WTC11 (cell line): ENCODE data around the gene FBRSL1. TPM values are rescaled to one million over a fixed set of nuclear protein-coding genes. Genes with fewer than 3 reads are reported as not detected.
A peak's percentile ranks its signal among the peaks of the same experiment; 100 is the strongest.

Experiments
- ATAC-seq: fragments of 200-7000 bp; cut with Tn5 transposase; 2 replicates; pipeline ENCODE4 v1.10.0; 2021; ENCODE audit warnings: mild to moderate bottlenecking, moderate library complexity
- CTCF ChIA-PET: fragments of 300-600 bp; sonication (Branson Sonifier 250); formaldehyde crosslinking; loops from one replicate; lab custom pipeline; 2021; ENCODE audit warnings: antibody characterized with exemption; lab: Charles Lee
- POLR2A ChIA-PET: fragments of 350-600 bp; sonication (Branson Sonifier 250); formaldehyde crosslinking; loops from one replicate; lab custom pipeline; 2021; ENCODE audit warnings: antibody characterized with exemption; lab: Charles Lee
- DNase-seq: peaks from one replicate; pipeline ENCODE4 v3.0.0; 2021; ENCODE audit warnings: low spot score
- H3K27ac Mint-ChIP-seq: 2 replicates; pipeline ENCODE4 v1.8.0; 2021; ENCODE audit warnings: mixed read lengths
- H3K27me3 Mint-ChIP-seq: 2 replicates; pipeline ENCODE4 v1.8.0; 2021; ENCODE audit warnings: low read depth, mild to moderate bottlenecking, moderate library complexity, mixed read lengths
- H3K36me3 Mint-ChIP-seq: 2 replicates; pipeline ENCODE4 v1.8.0; 2021; ENCODE audit warnings: mixed read lengths
- H3K4me1 Mint-ChIP-seq: 2 replicates; pipeline ENCODE4 v1.8.0; 2022; ENCODE audit warnings: mixed read lengths
- H3K4me3 Mint-ChIP-seq: 2 replicates; pipeline ENCODE4 v1.8.0; 2021; ENCODE audit warnings: mild to moderate bottlenecking, moderate library complexity, mixed read lengths
- H3K9me3 Mint-ChIP-seq: 2 replicates; pipeline ENCODE4 v1.8.0; 2021; ENCODE audit warnings: mixed read lengths
- ATF3 ChIP-seq: sonication (generic); formaldehyde crosslinking; conservative IDR thresholded peaks from 2 replicates; pipeline ENCODE4 v1.8.1; 2022; ENCODE audit warnings: mild to moderate bottlenecking, missing genetic modification reagents
- CREB1 ChIP-seq: sonication (generic); formaldehyde crosslinking; IDR thresholded peaks from 2 replicates; pipeline ENCODE4 v1.8.0; 2023; ENCODE audit warnings: mild to moderate bottlenecking, missing genetic modification reagents
- E2F1 ChIP-seq: sonication (generic); formaldehyde crosslinking; IDR thresholded peaks from 2 replicates; pipeline ENCODE4 v1.8.0; 2022; ENCODE audit warnings: mild to moderate bottlenecking, missing genetic modification reagents
- ERG ChIP-seq: fragments of 250-450 bp; sonication (Bioruptor Pico); IDR thresholded peaks from 2 replicates; pipeline ENCODE4 v1.8.0; 2021; ENCODE audit warnings: mild to moderate bottlenecking
- FOXP1 ChIP-seq: sonication (generic); formaldehyde crosslinking; IDR thresholded peaks from 2 replicates; pipeline ENCODE4 v1.8.0; 2022; ENCODE audit warnings: missing genetic modification reagents, mild to moderate bottlenecking, moderate library complexity, borderline replicate concordance
- HMGXB4 ChIP-seq: sonication (generic); formaldehyde crosslinking; IDR thresholded peaks from 2 replicates; pipeline ENCODE4 v1.8.1; 2023; ENCODE audit warnings: mild to moderate bottlenecking, moderate library complexity, missing genetic modification reagents
- NFYB ChIP-seq: sonication (generic); formaldehyde crosslinking; conservative IDR thresholded peaks from 2 replicates; pipeline ENCODE4 v1.8.0; 2022; ENCODE audit warnings: low read depth, missing genetic modification reagents
- TP53 ChIP-seq: sonication (generic); formaldehyde crosslinking; IDR thresholded peaks from 2 replicates; pipeline ENCODE4 v1.8.1; 2023; ENCODE audit warnings: mild to moderate bottlenecking, missing genetic modification reagents
- USF1 ChIP-seq: sonication (generic); formaldehyde crosslinking; IDR thresholded peaks from 2 replicates; pipeline ENCODE4 v1.8.0; 2022; ENCODE audit warnings: mild to moderate bottlenecking, missing genetic modification reagents
- USF2 ChIP-seq: sonication (generic); formaldehyde crosslinking; IDR thresholded peaks from 2 replicates; pipeline ENCODE4 v1.8.1; 2023; ENCODE audit warnings: mild to moderate bottlenecking, missing genetic modification reagents, moderate library complexity
- ZNF121 ChIP-seq: sonication (generic); formaldehyde crosslinking; IDR thresholded peaks from 2 replicates; pipeline ENCODE4 v1.8.0; 2023; ENCODE audit warnings: missing genetic modification reagents
- ZNF138 ChIP-seq: sonication (generic); formaldehyde crosslinking; conservative IDR thresholded peaks from 2 replicates; pipeline ENCODE4 v1.8.1; 2022; ENCODE audit warnings: mild to moderate bottlenecking, moderate library complexity, missing genetic modification reagents
- ZNF219 ChIP-seq: sonication (generic); formaldehyde crosslinking; IDR thresholded peaks from 2 replicates; pipeline ENCODE4 v1.8.0; 2023; ENCODE audit warnings: missing genetic modification reagents, mild to moderate bottlenecking, borderline replicate concordance
- ZNF396 ChIP-seq: fragments of 250-450 bp; sonication (Bioruptor Pico); IDR thresholded peaks from 2 replicates; pipeline ENCODE4 v1.8.0; 2021; ENCODE audit warnings: mild to moderate bottlenecking, moderate library complexity, borderline replicate concordance
- ZNF671 ChIP-seq: fragments of 250-450 bp; sonication (Bioruptor Pico); IDR thresholded peaks from 2 replicates; pipeline ENCODE4 v1.8.0; 2021; ENCODE audit warnings: mild to moderate bottlenecking
- ZSCAN18 ChIP-seq: fragments of 250-450 bp; sonication (Bioruptor Pico); IDR thresholded peaks from 2 replicates; pipeline ENCODE4 v2.1.2; 2022; ENCODE audit warnings: mild to moderate bottlenecking, moderate library complexity
- total RNA-seq: library from RNA; stranded (reverse); gene quantifications from 3 replicates; pipeline ENCODE4 v1.2.3, GENCODE V29; 2021

Gene FBRSL1
- total RNA-seq, 1 experiment from 2014 or later, result 129 TPM

- H3K36me3 Mint-ChIP-seq, result no peaks in the 10 kb centered on the region
- CTCF ChIA-PET, result interaction anchor here (0.6 to 1.0 kb wide), 6 partner anchors 40 to 963 kb away, joined by 3 to 11 read pairs (median 3); no protein-coding TSS in a partner anchor
- peaks cover 42% of the 10 kb centered on the region for H3K27me3 Mint-ChIP-seq
- H3K9me3 Mint-ChIP-seq, result no peaks in the 10 kb centered on the region
- no peak overlapping the region for H3K27ac Mint-ChIP-seq
- POLR2A ChIA-PET, result interaction anchor here (0.6 kb wide), 1 partner anchor 9 kb away, joined by 3 read pairs; no protein-coding TSS in a partner anchor
- H3K4me3 Mint-ChIP-seq, result peak overlapping the region; percentile 69
- ATAC-seq (peak; percentile 36), DNase-seq (peak; percentile 53)
- TF ChIP-seq FOXP1 (CRISPR knock-in tag), result peak; percentile 52; the same call in 1 of the 2 replicates
- TF ChIP-seq ZNF396, result no peak
- 0 out of 2 replicates have a peak, but pooled peaks have one; percentile 10 for TF ChIP-seq USF2 (CRISPR knock-in tag)
- TF ChIP-seq ATF3 (CRISPR knock-in tag), result no peak
- no peak for TF ChIP-seq USF1 (CRISPR knock-in tag)
- TF ChIP-seq HMGXB4, result peak; percentile 52; the same call in 1 of the 2 replicates
- peaks cover 2% of the 10 kb centered on the region; the same call in 1 of the 2 replicates for H3K4me1 Mint-ChIP-seq
These were observed 69.9 kb downstream of the FBRSL1 start for GRCh38 chr12:132559652-132560363.

- Mint-ChIP-seq H3K27me3 (peaks cover 39% of the 10 kb centered on the region), H3K36me3 (peaks cover 4% of the 10 kb centered on the region; the same call in 1 of the 2 replicates), H3K9me3 (no peaks in the 10 kb centered on the region), H3K4me1 (peaks cover 2% of the 10 kb centered on the region; the same call in 1 of the 2 replicates), H3K4me3 (peak overlapping the region; percentile 54), H3K27ac (no peak overlapping the region)
- POLR2A ChIA-PET, result no interaction called here
- CTCF ChIA-PET, result interaction anchor here (0.6 to 2.5 kb wide), 23 partner anchors 9 to 964 kb away, joined by 3 to 47 read pairs (median 9); partner anchors contain the start of genes GALNT9 and P2RX2
- DNase-seq, result peak; percentile 49
- TF ChIP-seq NFYB (CRISPR knock-in tag) (no peak), ZNF138 (CRISPR knock-in tag) (0 out of 2 replicates have a peak, but pooled peaks have one; percentile 42), ZSCAN18 (no peak), ZNF671 (CRISPR knock-in tag) (no peak), ZNF219 (no peak), E2F1 (CRISPR knock-in tag) (no peak), FOXP1 (CRISPR knock-in tag) (0 out of 2 replicates have a peak, but pooled peaks have one; percentile 10), ERG (no peak), ZNF121 (CRISPR knock-in tag) (peak; percentile 63; the same call in 1 of the 2 replicates), CREB1 (CRISPR knock-in tag) (no peak), TP53 (CRISPR knock-in tag) (0 out of 2 replicates have a peak, but pooled peaks have one; percentile 37)
- ATAC-seq, result no peak
These were observed 70.3 kb downstream of the FBRSL1 start for GRCh38 chr12:132560364-132560613.
